IPS-NIHi7 (cell line): Measurements from ENCODE around the gene TDP1.

Experiments
- DNase-seq: peaks from one replicate; pipeline ENCODE4 v3.0.0; 2012; ENCODE audit warnings: mixed read lengths; ENCODE audit errors: extremely low spot score

Gene TDP1

DNA sequence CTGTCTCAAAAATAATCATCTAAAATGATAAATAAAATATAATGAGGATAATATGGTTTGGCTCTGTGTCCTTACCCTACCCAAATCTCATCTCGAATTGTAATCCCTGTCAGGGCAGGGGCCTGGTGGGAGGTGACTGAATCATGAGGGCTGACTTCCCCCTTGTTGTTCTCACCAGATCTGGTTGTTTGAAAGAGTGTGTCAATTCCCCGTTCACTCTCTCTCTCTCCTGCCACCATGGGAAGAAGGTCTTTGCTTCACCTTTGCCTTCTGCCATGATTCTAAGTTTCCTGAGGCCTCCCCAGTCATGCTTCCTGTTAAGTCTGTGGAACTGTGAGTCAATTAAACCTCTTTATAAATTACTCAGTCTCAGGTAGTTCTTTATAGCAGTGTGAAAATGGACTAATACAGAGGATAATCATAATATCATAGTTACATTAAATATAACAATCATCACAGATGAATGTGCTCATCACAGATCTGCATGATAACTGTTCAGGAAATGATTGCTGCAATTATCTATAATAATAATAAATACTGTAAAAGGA lies 13.8 kb upstream of the TDP1 start:
- DNase-seq, result no peak

GRCh38 chr14:89947344-89947743 lies 8.4 kb upstream of the TDP1 start:
- no peak for DNase-seq

DNA sequence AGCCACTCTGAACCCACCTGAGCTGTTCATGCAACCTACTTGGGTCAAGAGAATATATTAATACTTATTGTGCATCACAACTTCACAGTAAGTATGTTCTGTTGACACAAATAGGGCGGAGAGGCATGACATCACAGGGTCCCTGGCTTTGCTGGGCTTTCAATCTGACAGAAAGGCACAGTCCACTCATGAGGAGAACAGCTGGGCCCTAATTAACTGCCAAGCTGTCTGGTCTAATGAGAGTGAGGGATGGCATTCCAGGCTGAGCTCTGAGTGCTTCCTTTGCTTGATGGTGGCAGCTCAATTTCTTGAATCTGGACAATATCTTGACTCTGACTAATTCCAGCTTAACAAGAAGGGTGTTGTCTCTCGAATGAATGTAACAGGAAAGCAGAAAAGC lies 3.2 kb upstream of the TDP1 start:
- no peak for DNase-seq

DNA sequence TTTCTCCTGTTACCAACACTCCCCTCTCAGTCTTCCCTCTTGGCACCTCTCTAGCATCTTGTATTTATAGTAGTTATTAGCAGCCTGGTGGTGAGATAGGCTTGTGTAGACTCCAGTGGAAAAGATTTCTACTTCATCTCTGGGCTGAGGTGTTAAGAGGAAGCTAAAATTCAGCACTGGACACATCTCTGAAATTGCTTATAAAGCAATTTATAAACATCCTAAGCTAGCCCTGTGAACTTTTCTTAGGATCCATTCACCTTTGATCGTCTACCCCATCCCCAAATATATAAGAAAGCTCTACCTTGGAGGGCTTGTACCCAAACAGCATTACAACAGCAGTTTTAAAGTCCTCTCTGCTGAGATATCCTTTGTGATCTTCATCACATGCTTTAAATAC lies 2.1 kb upstream of the TDP1 start:
- DNase-seq, result no peak

- DNase-seq, result peak; percentile 95
These were observed 1.4 kb upstream of the TDP1 start, which contains the start of gene EFCAB11 for GRCh38 chr14:89954070-89955021. Gene EFCAB11 (minus strand): TSS chr14:89954730. CDS start chr14:89954660, 70 bp downstream.

GRCh38 chr14:89955022-89955744 lies 544 bp upstream of the TDP1 start:
- no peak for DNase-seq

- DNase-seq, result no peak
These were observed 908 bp downstream of the TDP1 start for GRCh38 chr14:89956661-89957009.

DNA sequence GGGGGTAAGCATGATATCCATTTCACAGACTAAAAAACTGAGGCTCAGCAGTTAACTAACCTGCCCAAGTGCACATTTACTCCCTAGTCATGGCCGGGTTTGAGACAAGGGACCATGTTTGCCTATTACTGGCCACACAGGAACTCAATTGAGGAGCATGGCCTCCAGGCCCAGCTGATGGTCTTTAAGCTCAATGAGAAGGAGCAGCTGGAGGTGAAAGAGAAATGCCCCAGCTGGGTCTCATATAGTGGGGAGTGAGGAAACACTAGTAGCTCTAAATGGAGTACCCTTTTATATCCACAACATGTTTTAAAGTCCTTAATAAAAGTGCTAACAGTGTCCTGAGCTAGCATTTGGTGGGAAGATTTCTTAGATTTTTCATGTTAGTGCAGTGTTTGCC lies 1.6 kb downstream of the TDP1 start:
- DNase-seq, result no peak

- no peak for DNase-seq
These were observed 2.1 kb downstream of the TDP1 start for GRCh38 chr14:89957791-89958190.

- DNase-seq, result no peak
These were observed 3.2 kb downstream of the TDP1 start for GRCh38 chr14:89958966-89959365.

- DNase-seq, result no peak
These were observed 4.2 kb downstream of the TDP1 start for GRCh38 chr14:89959853-89960445.

- DNase-seq, result no peak
These were observed 5.2 kb downstream of the TDP1 start for GRCh38 chr14:89960914-89961313.

DNA sequence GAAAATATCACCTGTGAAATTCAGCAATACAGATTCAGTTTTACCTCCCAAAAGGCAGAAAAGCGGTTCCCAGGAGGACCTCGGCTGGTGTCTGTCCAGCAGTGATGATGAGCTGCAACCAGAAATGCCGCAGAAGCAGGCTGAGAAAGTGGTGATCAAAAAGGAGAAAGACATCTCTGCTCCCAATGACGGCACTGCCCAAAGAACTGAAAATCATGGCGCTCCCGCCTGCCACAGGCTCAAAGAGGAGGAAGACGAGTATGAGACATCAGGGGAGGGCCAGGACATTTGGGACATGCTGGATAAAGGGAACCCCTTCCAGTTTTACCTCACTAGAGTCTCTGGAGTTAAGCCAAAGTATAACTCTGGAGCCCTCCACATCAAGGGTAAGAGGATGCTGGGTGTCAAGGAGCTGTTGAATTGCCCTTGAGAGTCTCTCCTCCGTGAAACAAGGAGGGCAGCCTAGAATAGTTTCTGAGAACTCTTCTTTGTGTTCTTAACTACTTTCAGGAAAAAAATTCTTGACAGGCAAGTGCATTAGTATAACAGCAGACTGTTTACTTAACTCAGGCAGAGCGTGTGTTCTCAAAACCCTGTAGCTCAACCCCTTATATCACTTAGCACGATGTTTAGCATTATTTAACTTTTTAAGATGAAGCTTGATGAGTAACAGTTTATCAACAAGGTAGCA lies 7.7 kb downstream of the TDP1 start:
- no peak for DNase-seq

DNA sequence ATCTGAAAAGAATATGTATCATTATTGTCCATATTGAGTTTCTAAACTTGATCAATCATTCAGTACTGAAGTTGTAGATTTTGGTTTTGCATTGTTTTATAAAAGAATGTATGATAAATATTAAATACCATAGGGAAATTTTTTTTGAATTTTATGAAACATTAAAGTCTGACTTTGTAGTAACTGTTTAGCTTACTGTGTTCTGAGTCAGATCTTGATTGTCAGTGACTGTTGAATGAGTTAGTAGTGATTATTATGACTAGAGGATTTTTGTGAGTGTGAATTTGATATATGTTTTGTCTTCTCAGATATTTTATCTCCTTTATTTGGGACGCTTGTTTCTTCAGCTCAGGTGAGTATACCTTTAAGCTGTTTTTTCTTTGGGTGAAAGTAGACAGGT lies 10.1 kb downstream of the TDP1 start:
- no peak for DNase-seq

DNA sequence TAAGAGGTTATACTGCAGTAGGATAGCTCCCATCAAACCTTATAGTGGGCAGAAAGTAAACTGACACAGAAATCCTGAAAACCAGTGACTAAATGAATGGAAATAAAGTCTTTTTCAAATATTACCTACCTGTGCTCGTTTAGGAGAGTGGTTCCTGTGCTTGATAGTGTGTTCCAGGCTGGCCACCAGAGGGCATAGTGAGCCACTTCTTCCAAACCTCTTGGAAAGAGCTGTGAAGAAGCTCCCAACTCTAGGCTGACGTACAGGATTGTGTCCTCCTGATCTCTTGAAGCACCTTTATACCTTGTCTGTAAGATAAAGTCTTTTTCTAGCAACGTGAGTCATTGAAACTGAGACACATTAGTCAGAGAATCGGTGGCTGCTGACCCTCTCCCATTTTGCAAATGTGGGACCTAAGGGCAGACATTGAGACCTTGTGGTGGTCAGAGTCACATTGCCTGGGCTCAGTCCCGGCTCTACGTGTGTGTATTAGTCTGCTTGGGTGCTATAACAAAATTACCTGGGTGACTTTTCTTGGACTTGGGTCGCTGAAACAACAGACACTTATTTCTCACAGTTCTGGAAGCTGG lies 17.6 kb downstream of the TDP1 start:
- peak; percentile 80 for DNase-seq

DNA sequence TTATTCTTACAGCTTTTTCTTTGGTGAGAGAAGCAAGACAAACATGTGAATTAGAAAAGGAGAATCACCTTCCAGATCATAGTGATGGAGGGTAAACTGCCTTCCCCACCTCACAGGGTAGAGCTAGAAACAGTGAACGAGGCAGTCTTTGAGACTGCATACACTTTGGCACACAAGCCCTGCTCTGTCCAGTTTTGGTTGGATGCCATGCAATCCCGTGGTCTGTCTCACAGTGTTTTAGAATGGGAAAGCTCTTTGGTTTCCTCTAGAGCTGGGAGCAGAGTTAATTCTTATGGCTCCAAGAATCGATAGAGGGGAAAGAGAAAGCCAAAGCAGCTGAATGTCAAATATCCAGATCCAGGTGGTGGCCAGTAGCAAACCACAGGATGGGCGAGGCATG lies 21.9 kb downstream of the TDP1 start:
- DNase-seq, result no peak

GRCh38 chr14:89978656-89979055 lies 22.9 kb downstream of the TDP1 start:
- DNase-seq, result no peak

- DNase-seq, result no peak
These were observed 27.6 kb downstream of the TDP1 start for GRCh38 chr14:89983375-89983774.

GRCh38 chr14:89986462-89987160 lies 30.9 kb downstream of the TDP1 start:
- DNase-seq, result no peak

GRCh38 chr14:89987161-89987475 lies 31.4 kb downstream of the TDP1 start:
- DNase-seq, result no peak

GRCh38 chr14:89988787-89989186 lies 33.1 kb downstream of the TDP1 start:
- DNase-seq, result peak; percentile 19
